ENCODE measurements around the gene NFKB2.

DNA sequence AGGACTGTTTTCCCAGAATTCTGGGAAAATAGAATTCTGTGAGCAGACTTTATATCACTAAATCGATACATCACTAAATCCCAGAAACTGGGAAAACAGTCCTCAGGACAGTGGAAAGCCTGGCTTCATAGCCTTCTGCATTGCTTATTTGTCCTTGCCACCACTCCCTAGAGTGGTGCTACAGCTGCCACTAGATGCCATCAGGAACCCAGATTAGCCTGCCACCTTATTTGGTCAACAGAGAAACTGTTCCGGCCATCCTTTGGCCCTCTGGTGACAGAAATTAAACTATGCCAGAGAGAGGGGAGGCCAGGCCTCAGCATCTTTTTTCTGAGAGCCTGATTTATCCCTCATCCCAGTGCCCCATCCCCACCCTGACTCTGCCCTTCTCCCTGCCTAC lies 19.6 kb upstream of the NFKB2 start:
- TF ChIP-seq, protein P1, sequence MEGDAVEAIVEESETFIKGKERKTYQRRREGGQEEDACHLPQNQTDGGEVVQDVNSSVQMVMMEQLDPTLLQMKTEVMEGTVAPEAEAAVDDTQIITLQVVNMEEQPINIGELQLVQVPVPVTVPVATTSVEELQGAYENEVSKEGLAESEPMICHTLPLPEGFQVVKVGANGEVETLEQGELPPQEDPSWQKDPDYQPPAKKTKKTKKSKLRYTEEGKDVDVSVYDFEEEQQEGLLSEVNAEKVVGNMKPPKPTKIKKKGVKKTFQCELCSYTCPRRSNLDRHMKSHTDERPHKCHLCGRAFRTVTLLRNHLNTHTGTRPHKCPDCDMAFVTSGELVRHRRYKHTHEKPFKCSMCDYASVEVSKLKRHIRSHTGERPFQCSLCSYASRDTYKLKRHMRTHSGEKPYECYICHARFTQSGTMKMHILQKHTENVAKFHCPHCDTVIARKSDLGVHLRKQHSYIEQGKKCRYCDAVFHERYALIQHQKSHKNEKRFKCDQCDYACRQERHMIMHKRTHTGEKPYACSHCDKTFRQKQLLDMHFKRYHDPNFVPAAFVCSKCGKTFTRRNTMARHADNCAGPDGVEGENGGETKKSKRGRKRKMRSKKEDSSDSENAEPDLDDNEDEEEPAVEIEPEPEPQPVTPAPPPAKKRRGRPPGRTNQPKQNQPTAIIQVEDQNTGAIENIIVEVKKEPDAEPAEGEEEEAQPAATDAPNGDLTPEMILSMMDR (IDR thresholded peaks at IDR 0.05) = no peak
- no peak for TF ChIP-seq POLR2A (IDR thresholded peaks at IDR 0.05)

All from thyroid gland (tissue), 4 donors.